Cerebellar cortex (tissue), 1 donor: Measurements from ENCODE around the gene PPP1R2B.
"Not testable (repeated sequence)": the region's sequence is repeated elsewhere in the genome, so short reads cannot be mapped to it uniquely, and the experiment has no call there.

ENCODE experiments used
- DNase-seq: peaks from one replicate; pipeline ENCODE4 v3.0.0-alpha.2; 2015; ENCODE audit warnings: low spot score

The PPP1R2B gene

GRCh38 chr5:156850206-156850751 is at the start of gene PPP1R2B:
Gene PPP1R2B (plus strand): TSS chr5:156850295. CDS start chr5:156850563, 268 bp downstream.
- no peak for DNase-seq

- no peak for DNase-seq
These were observed 49.2 kb upstream of the PPP1R2B start for GRCh38 chr5:156800929-156801328.

- no peak for DNase-seq
These were observed 47.6 kb upstream of the PPP1R2B start for GRCh38 chr5:156802501-156802900.

- DNase-seq: no peak
These were observed 46.7 kb upstream of the PPP1R2B start for GRCh38 chr5:156803404-156803803.

GRCh38 chr5:156812959-156813358 is 37.1 kb upstream of the PPP1R2B start:
- no peak for DNase-seq

GRCh38 chr5:156815988-156816599 is 34.0 kb upstream of the PPP1R2B start:
- DNase-seq: peak; percentile 7

GRCh38 chr5:156819537-156819936 is 30.6 kb upstream of the PPP1R2B start:
- no peak for DNase-seq

GRCh38 chr5:156819967-156820581 is 30.0 kb upstream of the PPP1R2B start:
- DNase-seq: no peak

GRCh38 chr5:156824241-156824640 is 25.9 kb upstream of the PPP1R2B start:
- no peak for DNase-seq

- peak; percentile 36 for DNase-seq
These were observed 25.3 kb upstream of the PPP1R2B start for GRCh38 chr5:156824800-156825199.

GRCh38 chr5:156825688-156826087 is 24.4 kb upstream of the PPP1R2B start:
- no peak for DNase-seq

- DNase-seq: no peak
These were observed 23.9 kb upstream of the PPP1R2B start for GRCh38 chr5:156826150-156826549.

GRCh38 chr5:156834916-156835315 is 15.2 kb upstream of the PPP1R2B start:
- DNase-seq: no peak

- no peak for DNase-seq
These were observed 14.2 kb upstream of the PPP1R2B start for GRCh38 chr5:156835905-156836304.

- no peak for DNase-seq
These were observed 13.2 kb upstream of the PPP1R2B start for GRCh38 chr5:156836846-156837245.

GRCh38 chr5:156838961-156839360 is 11.1 kb upstream of the PPP1R2B start:
- DNase-seq: peak; percentile 8

- DNase-seq: no peak
These were observed 8.4 kb upstream of the PPP1R2B start for GRCh38 chr5:156841737-156842136.

GRCh38 chr5:156846914-156847313 is 3.2 kb upstream of the PPP1R2B start:
- DNase-seq: no peak

GRCh38 chr5:156848447-156848846 is 1.6 kb upstream of the PPP1R2B start:
- DNase-seq: not testable (repeated sequence)

GRCh38 chr5:156851880-156852279 is 1.8 kb downstream of the PPP1R2B start:
- no peak for DNase-seq

GRCh38 chr5:156853055-156853454 is 3.0 kb downstream of the PPP1R2B start:
- DNase-seq: not testable (repeated sequence)

- no peak for DNase-seq
These were observed 15.3 kb downstream of the PPP1R2B start for GRCh38 chr5:156865427-156865826.

- no peak for DNase-seq
These were observed 20.4 kb downstream of the PPP1R2B start for GRCh38 chr5:156870498-156870839.

- DNase-seq: no peak
These were observed 21.1 kb downstream of the PPP1R2B start for GRCh38 chr5:156871212-156871611.
